K562 (cell line): ENCODE measurements around the gene IFNGR2. TPM values are rescaled to one million over a fixed set of nuclear protein-coding genes. Genes with fewer than 3 reads are reported as not detected.
A peak's percentile ranks its signal among the peaks of the same experiment; 100 is the strongest.

Source experiments
- ATAC-seq: fragments of 200-7000 bp; cut with Tn5 transposase; 3 replicates; pipeline ENCODE4 v1.9.1; 2020; ENCODE audit warnings: moderate library complexity
- BruUV-seq: library from RNA; stranded (reverse); fragments of 400-500 nt; replicated peaks from 2 replicates; lab custom pipeline; 2021; lab: Mats Ljungman, UMichigan
- CTCF ChIA-PET: fragments of 300-600 bp; formaldehyde crosslinking; extraction: SDS; loops from one replicate; lab custom pipeline; 2021; ENCODE audit warnings: low intra/inter-chr PET ratio; lab: Yijun Ruan, JAX
- POLR2A ChIA-PET: fragments of 300-600, 350-650 bp; sonication (Branson Sonifier 250); formaldehyde crosslinking; extraction: SDS; loops from one replicate; lab custom pipeline; 2021; ENCODE audit warnings: antibody characterized with exemption, inconsistent platforms; lab: Yijun Ruan, JAX
- DNase-seq, 4 experiments: peaks; one replicate each; pipeline versions ENCODE4 v3.0.0 to v3.0.0-alpha.2; 2011 to 2018; ENCODE audit warnings: low spot score in 3 of 4, mixed read lengths in 3 of 4; ENCODE audit errors: extremely low read depth in 1 of 4
- FAIRE-seq: peaks from 2 replicates; lab custom pipeline; 2011; peaks lifted over from hg19 to GRCh38; lab: Jason Lieb, UNC
- H2AFZ ChIP-seq: 2 replicates; pipeline ENCODE4 v1.6.0; 2011; ENCODE audit warnings: low read depth, low read length, control low read depth, inconsistent platforms
- H3K27ac ChIP-seq: fragments of 200-600 bp; 3 replicates; pipeline ENCODE4 v1.8.0; 2011; ENCODE audit warnings: low read depth, mild to moderate bottlenecking, control low read depth, inconsistent platforms, low read length, moderate library complexity, mixed read lengths; ENCODE audit errors: extremely low read depth
- H3K27me3 ChIP-seq, 2 experiments: fragments of 300-600 bp in 1 of 2; 2 replicates in 1 of 2; 3 replicates in 1 of 2; pipeline versions ENCODE4 v1.6.0 to v1.8.0; 2011; ENCODE audit warnings: inconsistent platforms in 2 of 2, low read length in 2 of 2, mild to moderate bottlenecking in 1 of 2, mixed read lengths in 1 of 2, moderate library complexity in 1 of 2; ENCODE audit not compliant: control insufficient read depth in 2 of 2, insufficient read depth in 2 of 2
- H3K36me3 ChIP-seq: fragments of 300-600 bp; 3 replicates; pipeline ENCODE4 v1.8.0; 2011; ENCODE audit warnings: mild to moderate bottlenecking, low read length, inconsistent platforms; ENCODE audit not compliant: control insufficient read depth, insufficient read depth
- H3K4me1 ChIP-seq, 2 experiments: fragments of 200-600 bp in 1 of 2; replicated peaks in 1 of 2; 2 replicates in 1 of 2; 3 replicates in 1 of 2; pipeline versions ENCODE4 v1.5.1 to v1.8.0; 2011; ENCODE audit warnings: inconsistent platforms in 2 of 2, low read length in 2 of 2, mild to moderate bottlenecking in 1 of 2, mixed read lengths in 1 of 2, moderate library complexity in 1 of 2; ENCODE audit not compliant: control insufficient read depth in 2 of 2, insufficient read depth in 2 of 2
- H3K4me2 ChIP-seq: 2 replicates; pipeline ENCODE4 v1.6.1; 2011; ENCODE audit warnings: low read length, control low read depth, inconsistent platforms, mixed read lengths; ENCODE audit not compliant: insufficient read depth
- H3K4me3 ChIP-seq: fragments of 200-600 bp; sonication (generic), shearing (Covaris generic); 2 replicates; pipeline ENCODE4 v1.5.1; 2016; ENCODE audit warnings: control low read depth, inconsistent platforms
- H3K79me2 ChIP-seq: fragments of 200-600 bp; 3 replicates; pipeline ENCODE4 v1.8.0; 2011; ENCODE audit warnings: low read length, inconsistent platforms; ENCODE audit not compliant: control insufficient read depth, insufficient read depth
- H3K9ac ChIP-seq, 2 experiments: 2 replicates each; pipeline versions ENCODE4 v1.6.0 to v1.6.1; 2011; ENCODE audit warnings: low read depth in 2 of 2, low read length in 2 of 2, control low read depth in 1 of 2, inconsistent platforms in 1 of 2, mild to moderate bottlenecking in 1 of 2, mixed read lengths in 1 of 2; ENCODE audit not compliant: insufficient read depth in 1 of 2
- H3K9me1 ChIP-seq: one replicate; pipeline ENCODE4 v1.6.0; 2011; ENCODE audit warnings: inconsistent platforms, mild to moderate bottlenecking, low read length, moderate library complexity; ENCODE audit not compliant: control insufficient read depth, insufficient read depth
- H3K9me3 ChIP-seq: replicated peaks from 2 replicates; pipeline ENCODE4 v1.5.1; 2011; ENCODE audit warnings: low read depth, low read length, inconsistent platforms; ENCODE audit not compliant: control insufficient read depth, insufficient read depth
- H4K20me1 ChIP-seq: replicated peaks from 2 replicates; pipeline ENCODE4 v1.6.1; 2011; ENCODE audit warnings: low read length, inconsistent platforms, mixed read lengths; ENCODE audit not compliant: control insufficient read depth, insufficient read depth
- CEBPB ChIP-seq: fragments of 450-650 bp; IDR thresholded peaks from 2 replicates; pipeline ENCODE4 v1.6.1; 2016; ENCODE audit warnings: missing genetic modification characterization, missing compliant biosample characterization
- CEBPG ChIP-seq, 3 experiments: fragments of 200-800 bp in 1 of 3; sonication (Bioruptor generic) in 1 of 3; sonication (generic) in 1 of 3; formaldehyde crosslinking in 1 of 3; IDR thresholded peaks in 2 of 3; conservative IDR thresholded peaks in 1 of 3; 2 replicates each; pipeline versions ENCODE4 v1.6.1 to v1.8.0; 2016 to 2022; ENCODE audit warnings: missing compliant biosample characterization in 2 of 3, missing genetic modification characterization in 2 of 3, mild to moderate bottlenecking in 1 of 3, missing genetic modification reagents in 1 of 3
- KAT7 ChIP-seq: sonication (generic); formaldehyde crosslinking; IDR thresholded peaks from 2 replicates; pipeline ENCODE4 v1.8.0; 2022; ENCODE audit warnings: missing genetic modification reagents, mild to moderate bottlenecking, borderline replicate concordance
- LARP7 ChIP-seq: fragments of 450-650 bp; IDR thresholded peaks from 2 replicates; pipeline ENCODE4 v1.6.1; 2016
- MCM5 ChIP-seq: fragments of 450-650 bp; IDR thresholded peaks from 2 replicates; pipeline ENCODE4 v1.6.1; 2016; ENCODE audit warnings: low read depth
- NELFE ChIP-seq: IDR thresholded peaks from 2 replicates; pipeline ENCODE4 v1.6.1; 2011; ENCODE audit warnings: mild to moderate bottlenecking; ENCODE audit not compliant: insufficient read depth, insufficient read length
- NFRKB ChIP-seq: fragments of 450-650 bp; IDR thresholded peaks from 2 replicates; pipeline ENCODE4 v1.6.1; 2016; ENCODE audit warnings: low read depth
- POLR3G ChIP-seq: IDR thresholded peaks from 2 replicates; pipeline ENCODE4 v1.6.1; 2011; ENCODE audit not compliant: insufficient read length, insufficient replicate concordance; ENCODE audit errors: extremely low read depth
- WGBS: fragments of 100-300 bp; shearing (Covaris generic); methylation state at CpG from one replicate; pipeline ENCODE4 v1.1.6; 2016; ENCODE audit warnings: low coverage, mixed read lengths; ENCODE audit not compliant: insufficient coverage; ENCODE audit errors: missing lambda C conversion rate; 5-methylcytosine and 5-hydroxymethylcytosine counted together
- in situ Hi-C: fragments of 300-500 bp; cut with MboI; formaldehyde crosslinking; loops from 4 replicates; pipeline ENCODE4 v1.15.0; 2018; ENCODE audit warnings: inconsistent platforms, mixed read lengths
- intact Hi-C: fragments of 100-400 bp; cut with micrococcal nuclease; formaldehyde crosslinking; loops from 2 replicates; pipeline ENCODE4 v1.14.2; 2022
- polyA plus RNA-seq, 8 experiments: library from polyadenylated mRNA; depleted of rRNA in 4 of 8; stranded (reverse) in 5 of 8; unstranded in 3 of 8; fragments of >200 nt; fragmentation: Nextera tagmentation in 2 of 8; fragmentation: Illumina TruSeq in 1 of 8; extraction: Ambion mirVana in 2 of 8; extraction: Trizol in 1 of 8; gene quantifications; 2 replicates each; pipeline versions ENCODE4 v1.2.1 to v1.2.3, GENCODE V29; 2011 to 2014; ENCODE audit warnings: inconsistent platforms in 1 of 8, missing spikeins in 1 of 8
- total RNA-seq, 7 experiments: library from RNA; depleted of rRNA in 6 of 7; stranded (reverse); fragments of >200 nt in 6 of 7; fragmentation: Illumina TruSeq in 2 of 7; extraction: Trizol in 2 of 7; gene quantifications; 2 replicates each; pipeline versions ENCODE4 v1.2.1 to v1.2.3, GENCODE V29; 2011 to 2021; ENCODE audit warnings: low replicate concordance in 1 of 7
- TF ChIP-seq, protein P1 (sequence below): sonication (generic); formaldehyde crosslinking; IDR thresholded peaks from 2 replicates; pipeline ENCODE4 v1.8.0; 2022; ENCODE audit warnings: missing genetic modification reagents, mild to moderate bottlenecking, borderline replicate concordance
- TF ChIP-seq, protein P2 (sequence below): fragments of 250-450 bp; sonication (Bioruptor Pico); IDR thresholded peaks from 2 replicates; pipeline ENCODE4 v1.5.0; 2021

IFNGR2 gene
- total and polyA plus RNA-seq, 9 of the 15 experiments (the other 6 are each of a cell fraction or from before 2014, with no cell fraction given), result 6.7 to 58.0 (median 28.5) TPM

DNA sequence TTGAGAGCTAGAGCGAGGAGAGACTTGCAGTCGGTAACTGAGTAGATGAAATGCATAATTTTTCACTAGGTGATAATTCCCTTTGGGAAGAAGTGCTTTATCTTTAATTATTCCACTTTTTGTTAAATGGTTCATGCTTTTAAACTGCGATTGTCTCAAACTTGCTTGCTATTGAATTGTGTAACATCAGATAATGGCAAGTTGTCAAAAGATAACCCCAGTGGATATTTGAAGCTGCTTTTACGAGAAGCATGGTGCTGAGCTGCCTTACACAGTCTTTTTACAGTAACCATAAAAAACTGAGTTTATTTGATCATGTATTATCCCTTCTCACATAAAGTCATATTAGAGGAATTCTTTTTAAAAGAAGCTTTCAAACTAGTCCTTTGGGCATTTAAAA is 46.4 kb downstream of the IFNGR2 start:
- Histone ChIP-seq H3K79me2 (no peaks in the 10 kb centered on the region), H3K9me1 (no peaks in the 10 kb centered on the region), H3K4me2 (no peak overlapping the region), H3K9me3 (no peaks in the 10 kb centered on the region), H3K4me1 (no peaks in the 10 kb centered on the region), H3K4me3 (no peak overlapping the region), H2AFZ (no peak overlapping the region), H3K9ac (no peak overlapping the region), H3K36me3 (peaks cover 22% of the 10 kb centered on the region), H4K20me1 (no peaks in the 10 kb centered on the region), H3K27me3 (no peaks in the 10 kb centered on the region), H3K27ac (no peak overlapping the region)
- POLR2A ChIA-PET, result interaction anchor here (0.7 to 1.7 kb wide), 4 partner anchors 12 to 253 kb away, joined by 3 to 6 read pairs (median 4); no protein-coding TSS in a partner anchor
- intact Hi-C loops, result loop anchor here (5.0 to 10.0 kb wide), 2 partner anchors 507 to 615 kb away; no protein-coding TSS in a partner anchor
- 67% methylated on average over 4 of the region's 4 CpGs for WGBS
- in situ Hi-C loops, result loop anchor here (10.0 kb wide), 2 partner anchors 525 to 615 kb away; no protein-coding TSS in a partner anchor
- ATAC-seq (no peak), DNase-seq (no peak), FAIRE-seq (peak; percentile 23)
- TSS peak; percentile 41 for BruUV-seq
- CTCF ChIA-PET, result no interaction called here
- TF ChIP-seq CEBPG (CRISPR knock-in tag; IDR thresholded peaks at IDR 0.05) (no peak), CEBPG (tag; conservative IDR thresholded peaks at IDR 0.05 in 1 of 2, IDR thresholded peaks at IDR 0.05 in 1 of 2) (0 out of 4 replicates have a peak, but pooled peaks of 1 of the 2 experiments have one; percentile 16), NFRKB (no peak), MCM5 (no peak), POLR3G (no peak), CEBPB (tag) (peak; percentile 18; the same call in 1 of the 2 replicates), KAT7 (CRISPR knock-in tag) (no peak), LARP7 (no peak), NELFE (no peak)
- TF ChIP-seq, protein P1, sequence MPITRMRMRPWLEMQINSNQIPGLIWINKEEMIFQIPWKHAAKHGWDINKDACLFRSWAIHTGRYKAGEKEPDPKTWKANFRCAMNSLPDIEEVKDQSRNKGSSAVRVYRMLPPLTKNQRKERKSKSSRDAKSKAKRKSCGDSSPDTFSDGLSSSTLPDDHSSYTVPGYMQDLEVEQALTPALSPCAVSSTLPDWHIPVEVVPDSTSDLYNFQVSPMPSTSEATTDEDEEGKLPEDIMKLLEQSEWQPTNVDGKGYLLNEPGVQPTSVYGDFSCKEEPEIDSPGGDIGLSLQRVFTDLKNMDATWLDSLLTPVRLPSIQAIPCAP (CRISPR knock-in tag), result no peak
- TF ChIP-seq, protein P2, sequence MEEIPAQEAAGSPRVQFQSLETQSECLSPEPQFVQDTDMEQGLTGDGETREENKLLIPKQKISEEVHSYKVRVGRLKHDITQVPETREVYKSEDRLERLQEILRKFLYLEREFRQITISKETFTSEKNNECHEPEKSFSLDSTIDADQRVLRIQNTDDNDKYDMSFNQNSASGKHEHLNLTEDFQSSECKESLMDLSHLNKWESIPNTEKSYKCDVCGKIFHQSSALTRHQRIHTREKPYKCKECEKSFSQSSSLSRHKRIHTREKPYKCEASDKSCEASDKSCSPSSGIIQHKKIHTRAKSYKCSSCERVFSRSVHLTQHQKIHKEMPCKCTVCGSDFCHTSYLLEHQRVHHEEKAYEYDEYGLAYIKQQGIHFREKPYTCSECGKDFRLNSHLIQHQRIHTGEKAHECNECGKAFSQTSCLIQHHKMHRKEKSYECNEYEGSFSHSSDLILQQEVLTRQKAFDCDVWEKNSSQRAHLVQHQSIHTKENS, result no peak
- TF ChIP-seq, all 486 proteins: peak for 2
